ELF-1 (cell line): Measurements from ENCODE around the gene TMEM41A.
A peak's percentile ranks its signal among the peaks of the same experiment; 100 is the strongest.
"Not testable (repeated sequence)": the region's sequence is repeated elsewhere in the genome, so short reads cannot be mapped to it uniquely, and the experiment has no call there.

Source experiments
- DNase-seq: peaks from one replicate; pipeline ENCODE4 v3.0.0-alpha.2; 2016; ENCODE audit warnings: low read depth, low spot score

The TMEM41A gene

GRCh38 chr3:185488465-185488864, 10.4 kb downstream of the TMEM41A start:
- DNase-seq = no peak

GRCh38 chr3:185486394-185486793, 12.4 kb downstream of the TMEM41A start:
- no peak for DNase-seq

GRCh38 chr3:185484296-185484695, 14.5 kb downstream of the TMEM41A start:
- no peak for DNase-seq

- no peak for DNase-seq
Observed at GRCh38 chr3:185479373-185479945, 19.4 kb downstream of the TMEM41A start.

- DNase-seq = no peak
Observed at GRCh38 chr3:185477316-185477715, 21.5 kb downstream of the TMEM41A start.

GRCh38 chr3:185474922-185475321, 23.9 kb downstream of the TMEM41A start:
- DNase-seq = not testable (repeated sequence)

- DNase-seq = no peak
Observed at GRCh38 chr3:185473290-185473815, 25.5 kb downstream of the TMEM41A start.

- DNase-seq = peak; percentile 57
Observed at GRCh38 chr3:185470323-185470722, 28.5 kb downstream of the TMEM41A start.

- no peak for DNase-seq
Observed at GRCh38 chr3:185469542-185469941, 29.3 kb downstream of the TMEM41A start.

GRCh38 chr3:185466123-185466522, 32.7 kb downstream of the TMEM41A start:
- not testable (repeated sequence) for DNase-seq

- no peak for DNase-seq
Observed at GRCh38 chr3:185465471-185465870, 33.4 kb downstream of the TMEM41A start.

GRCh38 chr3:185460719-185461350, 38.0 kb downstream of the TMEM41A start:
- DNase-seq = no peak

- DNase-seq = no peak
Observed at GRCh38 chr3:185460309-185460708, 38.5 kb downstream of the TMEM41A start.

- no peak for DNase-seq
Observed at GRCh38 chr3:185457376-185457775, 41.5 kb downstream of the TMEM41A start.

GRCh38 chr3:185451432-185451831, 47.4 kb downstream of the TMEM41A start:
- not testable (repeated sequence) for DNase-seq

GRCh38 chr3:185448107-185448506, 50.7 kb downstream of the TMEM41A start:
- DNase-seq = no peak

GRCh38 chr3:185444329-185444728, 54.5 kb downstream of the TMEM41A start:
- no peak for DNase-seq

- no peak for DNase-seq
Observed at GRCh38 chr3:185442031-185442430, 56.8 kb downstream of the TMEM41A start.

GRCh38 chr3:185439745-185440466, 58.9 kb downstream of the TMEM41A start:
- no peak for DNase-seq
